Osteocyte (in vitro differentiated cells): ENCODE measurements around the gene SRGAP1. TPM values are rescaled to one million over a fixed set of nuclear protein-coding genes. Genes with fewer than 3 reads are reported as not detected.

ENCODE experiments used
- DNase-seq: peaks from one replicate; pipeline ENCODE4 v3.0.0; 2021; ENCODE audit warnings: mixed read lengths; ENCODE audit not compliant: unreplicated experiment; ENCODE audit errors: extremely low spot score
- H3K27ac Mint-ChIP-seq: one replicate; pipeline ENCODE4 v1.8.0; 2021; ENCODE audit warnings: mild to moderate bottlenecking, mixed read lengths; ENCODE audit not compliant: unreplicated experiment
- H3K27me3 Mint-ChIP-seq: one replicate; pipeline ENCODE4 v1.8.0; 2021; ENCODE audit warnings: mixed read lengths; ENCODE audit not compliant: unreplicated experiment
- H3K36me3 Mint-ChIP-seq: one replicate; pipeline ENCODE4 v1.8.0; 2021; ENCODE audit warnings: mixed read lengths; ENCODE audit not compliant: unreplicated experiment
- H3K4me1 Mint-ChIP-seq: one replicate; pipeline ENCODE4 v1.8.0; 2021; ENCODE audit warnings: mixed read lengths; ENCODE audit not compliant: unreplicated experiment
- H3K4me3 Mint-ChIP-seq: one replicate; pipeline ENCODE4 v1.8.0; 2021; ENCODE audit warnings: mild to moderate bottlenecking, moderate library complexity, mixed read lengths; ENCODE audit not compliant: unreplicated experiment
- H3K9me3 Mint-ChIP-seq: one replicate; pipeline ENCODE4 v1.8.0; 2021; ENCODE audit warnings: mixed read lengths; ENCODE audit not compliant: unreplicated experiment
- total RNA-seq: library from RNA; stranded (reverse); gene quantifications from 2 replicates; pipeline ENCODE4 v1.2.1, GENCODE V29; 2021
- TF ChIP-seq, protein P1 (sequence below): fragments of 200-600 bp; sonication (generic); IDR thresholded peaks from 2 replicates; pipeline ENCODE4 v1.5.0; 2021; ENCODE audit warnings: antibody characterized with exemption, mild to moderate bottlenecking, moderate library complexity

The SRGAP1 gene
- total RNA-seq, 1 donor from 2014 or later: 11.0 TPM

GRCh38 chr12:63931703-63932102, 87.2 kb downstream of the SRGAP1 start:
- H3K9me3 Mint-ChIP-seq: no peaks in the 10 kb centered on the region
- TF ChIP-seq, protein P1, sequence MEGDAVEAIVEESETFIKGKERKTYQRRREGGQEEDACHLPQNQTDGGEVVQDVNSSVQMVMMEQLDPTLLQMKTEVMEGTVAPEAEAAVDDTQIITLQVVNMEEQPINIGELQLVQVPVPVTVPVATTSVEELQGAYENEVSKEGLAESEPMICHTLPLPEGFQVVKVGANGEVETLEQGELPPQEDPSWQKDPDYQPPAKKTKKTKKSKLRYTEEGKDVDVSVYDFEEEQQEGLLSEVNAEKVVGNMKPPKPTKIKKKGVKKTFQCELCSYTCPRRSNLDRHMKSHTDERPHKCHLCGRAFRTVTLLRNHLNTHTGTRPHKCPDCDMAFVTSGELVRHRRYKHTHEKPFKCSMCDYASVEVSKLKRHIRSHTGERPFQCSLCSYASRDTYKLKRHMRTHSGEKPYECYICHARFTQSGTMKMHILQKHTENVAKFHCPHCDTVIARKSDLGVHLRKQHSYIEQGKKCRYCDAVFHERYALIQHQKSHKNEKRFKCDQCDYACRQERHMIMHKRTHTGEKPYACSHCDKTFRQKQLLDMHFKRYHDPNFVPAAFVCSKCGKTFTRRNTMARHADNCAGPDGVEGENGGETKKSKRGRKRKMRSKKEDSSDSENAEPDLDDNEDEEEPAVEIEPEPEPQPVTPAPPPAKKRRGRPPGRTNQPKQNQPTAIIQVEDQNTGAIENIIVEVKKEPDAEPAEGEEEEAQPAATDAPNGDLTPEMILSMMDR: no peak
- H3K27ac Mint-ChIP-seq: no peak overlapping the region
- no peak overlapping the region for H3K4me3 Mint-ChIP-seq
- H3K36me3 Mint-ChIP-seq: no peaks in the 10 kb centered on the region
- no peak for DNase-seq
- H3K27me3 Mint-ChIP-seq: no peaks in the 10 kb centered on the region
- peaks cover 39% of the 10 kb centered on the region for H3K4me1 Mint-ChIP-seq

DNA sequence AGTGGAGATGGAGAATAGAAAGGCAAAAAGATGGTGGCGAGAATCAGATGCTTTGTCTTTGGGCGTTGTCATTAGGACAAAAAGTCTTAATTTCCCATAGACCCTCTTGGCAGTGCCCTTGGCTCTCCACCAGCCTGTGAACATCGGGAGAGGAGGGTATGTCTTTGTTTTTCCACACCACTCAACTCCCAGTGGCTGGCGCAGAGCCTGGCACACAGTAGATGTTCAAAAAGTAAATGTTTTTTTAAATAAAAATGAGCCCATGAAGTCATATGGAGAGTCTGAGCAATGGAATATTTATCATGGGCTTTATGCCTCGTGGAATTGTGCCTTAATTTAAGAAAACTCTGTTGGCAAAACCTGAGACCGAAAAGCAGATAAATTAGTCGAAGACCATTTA, 90.4 kb downstream of the SRGAP1 start:
- Mint-ChIP-seq H3K27me3 (no peaks in the 10 kb centered on the region), H3K27ac (peak overlapping the region; percentile 24), H3K9me3 (no peaks in the 10 kb centered on the region), H3K4me3 (no peak overlapping the region), H3K4me1 (peaks cover 48% of the 10 kb centered on the region), H3K36me3 (no peaks in the 10 kb centered on the region)
- TF ChIP-seq, protein P1: no peak
- no peak for DNase-seq

DNA sequence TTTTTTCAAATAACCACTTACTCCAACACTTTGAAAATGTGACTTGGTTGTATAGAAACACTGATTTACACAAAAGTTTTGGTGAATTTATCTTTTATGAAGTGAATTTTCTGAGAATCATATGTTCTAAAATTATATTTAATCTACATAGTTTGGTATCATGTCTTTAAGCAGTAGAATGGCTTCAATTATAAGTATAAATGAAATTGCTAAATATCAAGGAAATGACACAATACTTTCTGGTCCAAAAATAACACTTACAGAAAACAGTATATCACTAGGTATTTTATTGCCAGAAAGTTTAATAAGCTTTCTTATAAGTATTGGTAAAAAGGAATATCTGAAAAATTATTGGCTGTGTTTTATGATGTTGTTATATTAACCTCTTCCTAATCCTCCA, 90.9 kb downstream of the SRGAP1 start:
- no peaks in the 10 kb centered on the region for H3K36me3 Mint-ChIP-seq
- TF ChIP-seq, protein P1: no peak
- no peaks in the 10 kb centered on the region for H3K27me3 Mint-ChIP-seq
- H3K27ac Mint-ChIP-seq: peak overlapping the region; percentile 78
- no peaks in the 10 kb centered on the region for H3K9me3 Mint-ChIP-seq
- DNase-seq: no peak
- H3K4me3 Mint-ChIP-seq: no peak overlapping the region
- H3K4me1 Mint-ChIP-seq: peaks cover 49% of the 10 kb centered on the region

DNA sequence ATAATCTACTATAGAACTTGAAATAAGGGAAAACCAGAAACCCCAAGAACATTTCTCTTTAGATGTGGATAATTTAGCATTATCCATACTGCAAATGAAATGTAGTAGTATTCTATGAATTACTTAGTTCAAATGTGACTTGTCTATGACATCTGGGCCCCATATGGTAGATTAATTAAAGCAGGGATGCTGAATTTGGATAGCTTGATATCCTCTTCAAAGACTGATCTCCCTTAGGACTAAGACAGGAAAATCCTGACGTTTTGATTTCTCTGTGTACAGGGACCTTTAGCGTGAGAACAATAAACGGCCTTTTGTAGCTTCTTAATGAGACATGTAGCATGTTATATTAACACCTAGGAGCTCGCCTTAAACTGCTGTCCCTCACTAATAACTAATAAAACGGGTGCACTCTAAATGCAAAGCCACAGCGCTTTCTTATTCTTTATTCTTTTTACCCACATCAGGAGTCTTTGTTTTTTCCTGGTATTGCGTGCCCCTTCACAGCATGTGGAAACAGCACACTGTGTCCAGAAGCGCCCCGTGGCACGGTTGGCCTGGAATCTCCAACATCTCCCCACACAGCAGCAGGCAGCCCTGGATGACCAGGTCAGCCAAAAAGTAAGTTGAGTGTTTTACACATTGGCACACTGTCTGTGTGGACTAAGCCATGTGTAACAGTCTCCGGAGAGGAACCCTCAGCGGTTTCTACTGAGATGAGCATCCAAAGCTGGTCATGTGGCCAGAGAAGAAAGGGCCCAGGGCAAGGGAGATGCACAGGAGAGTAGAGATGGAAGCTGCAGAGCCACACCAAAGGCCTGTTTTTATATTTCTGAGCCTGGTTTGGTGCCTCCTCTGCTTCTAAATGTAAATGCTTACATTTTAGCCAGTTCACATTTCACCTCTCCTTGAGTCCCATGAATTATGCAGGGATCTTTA, 93.1 kb downstream of the SRGAP1 start:
- H3K27me3 Mint-ChIP-seq: no peaks in the 10 kb centered on the region
- H3K4me3 Mint-ChIP-seq: no peak overlapping the region
- TF ChIP-seq, protein P1: no peak
- peaks cover 40% of the 10 kb centered on the region for H3K4me1 Mint-ChIP-seq
- no peak for DNase-seq
- no peaks in the 10 kb centered on the region for H3K9me3 Mint-ChIP-seq
- peaks cover 4% of the 10 kb centered on the region for H3K36me3 Mint-ChIP-seq
- peak overlapping the region; percentile 60 for H3K27ac Mint-ChIP-seq

DNA sequence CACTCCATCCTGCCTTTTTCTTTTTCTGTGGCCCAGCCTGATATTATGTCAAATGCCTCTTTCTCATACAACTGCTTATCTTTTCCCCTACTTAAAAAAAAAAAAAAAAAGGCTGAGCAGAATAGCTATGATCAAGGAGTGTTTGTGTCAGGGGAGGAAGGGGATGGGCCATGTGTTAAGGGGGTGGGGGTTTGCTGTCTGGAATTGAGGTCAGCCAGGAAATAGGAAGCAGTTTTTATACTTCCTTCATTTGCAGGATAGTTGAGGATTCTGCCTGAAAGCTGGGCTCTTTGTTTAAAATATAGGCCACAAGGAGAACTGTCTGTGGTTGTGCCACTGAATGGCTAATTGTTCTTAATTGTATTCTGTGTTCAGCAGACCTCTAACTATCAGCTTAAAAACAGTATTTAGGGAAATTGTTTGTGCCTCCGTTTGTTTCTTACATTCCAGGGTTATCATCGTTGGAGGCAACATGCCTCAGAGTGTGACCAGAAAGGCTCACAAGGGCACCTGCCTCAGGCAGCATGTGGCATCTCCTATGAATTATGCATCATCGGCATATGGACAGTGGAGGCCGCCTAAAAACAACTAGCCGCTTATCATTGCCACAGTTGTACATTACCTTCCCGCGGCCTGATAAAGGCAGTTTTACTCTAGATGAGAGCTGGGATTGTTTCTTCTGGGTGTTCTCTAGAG, 96.0 kb downstream of the SRGAP1 start:
- DNase-seq: no peak
- H3K4me1 Mint-ChIP-seq: peaks cover 37% of the 10 kb centered on the region
- TF ChIP-seq, protein P1: no peak
- H3K9me3 Mint-ChIP-seq: no peaks in the 10 kb centered on the region
- no peak overlapping the region for H3K4me3 Mint-ChIP-seq
- H3K27ac Mint-ChIP-seq: no peak overlapping the region
- peaks cover 4% of the 10 kb centered on the region for H3K36me3 Mint-ChIP-seq
- H3K27me3 Mint-ChIP-seq: no peaks in the 10 kb centered on the region
